H9 (cell line): ENCODE results near the gene MMP11. TPM values are rescaled to one million over a fixed set of nuclear protein-coding genes. Genes with fewer than 3 reads are reported as not detected.
A peak's percentile ranks its signal among the peaks of the same experiment; 100 is the strongest.

Experiments used
- DNase-seq: peaks from one replicate; pipeline ENCODE4 v3.0.0-alpha.2; 2017
- H2AFZ ChIP-seq: one replicate; pipeline ENCODE4 v1.6.1; 2013; ENCODE audit warnings: mild to moderate bottlenecking, low read length, control low read depth, moderate library complexity
- H2AK5ac ChIP-seq: 2 replicates; pipeline ENCODE4 v1.6.1; 2013; ENCODE audit warnings: low read length, control low read depth, mixed read lengths; ENCODE audit not compliant: insufficient read length
- H2BK120ac ChIP-seq: one replicate; pipeline ENCODE4 v1.6.1; 2013; ENCODE audit warnings: low read depth, mild to moderate bottlenecking, low read length, control low read depth, inconsistent platforms; ENCODE audit not compliant: poor library complexity, severe bottlenecking
- H2BK12ac ChIP-seq: 2 replicates; pipeline ENCODE4 v1.6.1; 2013; ENCODE audit warnings: low read length, control low read depth, mixed read lengths, low read depth; ENCODE audit not compliant: insufficient read length
- H2BK15ac ChIP-seq: 2 replicates; pipeline ENCODE4 v1.6.1; 2013; ENCODE audit warnings: low read depth, low read length, control low read depth
- H2BK20ac ChIP-seq: one replicate; pipeline ENCODE4 v1.6.1; 2013; ENCODE audit warnings: low read depth, mild to moderate bottlenecking, low read length, control low read depth, inconsistent platforms; ENCODE audit not compliant: poor library complexity, severe bottlenecking
- H2BK5ac ChIP-seq: 2 replicates; pipeline ENCODE4 v1.6.1; 2013; ENCODE audit warnings: low read length, control low read depth, mixed read lengths; ENCODE audit not compliant: insufficient read length
- H3K14ac ChIP-seq: 2 replicates; pipeline ENCODE4 v1.6.1; 2013; ENCODE audit warnings: low read length, control low read depth; ENCODE audit not compliant: insufficient read depth
- H3K18ac ChIP-seq: 2 replicates; pipeline ENCODE4 v1.6.1; 2013; ENCODE audit warnings: low read depth, mild to moderate bottlenecking, mixed read lengths, low read length, control low read depth; ENCODE audit not compliant: insufficient read length
- H3K23ac ChIP-seq: 2 replicates; pipeline ENCODE4 v1.6.1; 2013; ENCODE audit warnings: low read length, control low read depth, mixed read lengths, low read depth; ENCODE audit not compliant: insufficient read length
- H3K23me2 ChIP-seq: 2 replicates; pipeline ENCODE4 v1.6.1; 2013; ENCODE audit warnings: low read depth, mild to moderate bottlenecking, mixed read lengths, low read length, control low read depth; ENCODE audit not compliant: insufficient read length, poor library complexity, severe bottlenecking
- H3K27ac ChIP-seq: 2 replicates; pipeline ENCODE4 v1.5.1; 2013; ENCODE audit warnings: low read length, control low read depth, mixed read lengths, low read depth; ENCODE audit not compliant: insufficient read length
- H3K27me3 ChIP-seq: 2 replicates; pipeline ENCODE4 v1.6.1; 2013; ENCODE audit warnings: low read length, control low read depth, inconsistent platforms; ENCODE audit not compliant: insufficient read depth
- H3K4ac ChIP-seq: 2 replicates; pipeline ENCODE4 v1.6.1; 2013; ENCODE audit warnings: low read depth, mild to moderate bottlenecking, control low read depth, inconsistent platforms, low read length, moderate library complexity
- H3K4me1 ChIP-seq: 2 replicates; pipeline ENCODE4 v1.6.1; 2013; ENCODE audit warnings: low read length, control low read depth, inconsistent platforms; ENCODE audit not compliant: insufficient read depth
- H3K4me2 ChIP-seq: 2 replicates; pipeline ENCODE4 v1.6.1; 2013; ENCODE audit warnings: low read length, control low read depth, mixed read lengths; ENCODE audit not compliant: insufficient read length, insufficient read depth
- H3K56ac ChIP-seq: 2 replicates; pipeline ENCODE4 v1.6.1; 2013; ENCODE audit warnings: low read depth, mild to moderate bottlenecking, mixed read lengths, low read length, control low read depth; ENCODE audit not compliant: insufficient read length
- H3K79me1 ChIP-seq: 2 replicates; pipeline ENCODE4 v1.6.1; 2013; ENCODE audit warnings: low read depth, mild to moderate bottlenecking, moderate library complexity, low read length, control low read depth, inconsistent platforms; ENCODE audit not compliant: insufficient read depth, poor library complexity, severe bottlenecking
- H3K79me2 ChIP-seq: 2 replicates; pipeline ENCODE4 v1.6.1; 2013; ENCODE audit warnings: low read length, control low read depth, inconsistent platforms; ENCODE audit not compliant: insufficient read depth
- H3K9ac ChIP-seq: 2 replicates; pipeline ENCODE4 v1.6.1; 2013; ENCODE audit warnings: low read length, control low read depth, mixed read lengths; ENCODE audit not compliant: insufficient read length; ENCODE audit errors: extremely low read depth
- H3K9me3 ChIP-seq: one replicate; pipeline ENCODE4 v1.6.1; 2013; ENCODE audit warnings: low read depth, low read length, inconsistent platforms; ENCODE audit not compliant: control insufficient read depth
- H3T11ph ChIP-seq: one replicate; pipeline ENCODE4 v1.6.1; 2013; ENCODE audit warnings: mild to moderate bottlenecking, low read length, control low read depth, inconsistent platforms
- H4K20me1 ChIP-seq: one replicate; pipeline ENCODE4 v1.6.1; 2013; ENCODE audit not compliant: control insufficient read depth, insufficient read length, insufficient read depth
- H4K5ac ChIP-seq: 2 replicates; pipeline ENCODE4 v1.6.1; 2013; ENCODE audit warnings: low read depth, mild to moderate bottlenecking, mixed read lengths, low read length, control low read depth; ENCODE audit not compliant: insufficient read length
- H4K8ac ChIP-seq: replicated peaks from 2 replicates; pipeline ENCODE4 v1.6.1; 2013; ENCODE audit warnings: low read length, control low read depth, mixed read lengths, low read depth; ENCODE audit not compliant: insufficient read length
- H4K91ac ChIP-seq: 2 replicates; pipeline ENCODE4 v1.6.1; 2013; ENCODE audit warnings: low read depth, mild to moderate bottlenecking, moderate library complexity, mixed read lengths, low read length, control low read depth; ENCODE audit not compliant: insufficient read length
- H3K27ac Mint-ChIP-seq, 3 experiments: 2 replicates in 2 of 3; 3 replicates in 1 of 3; pipeline ENCODE4 v1.8.0; 2020 to 2021; ENCODE audit warnings: mixed read lengths in 3 of 3, mild to moderate bottlenecking in 1 of 3, moderate library complexity in 1 of 3
- H3K27me3 Mint-ChIP-seq: 2 replicates; pipeline ENCODE4 v1.8.0; 2021; ENCODE audit warnings: low read depth, mild to moderate bottlenecking, moderate library complexity, mixed read lengths
- H3K36me3 Mint-ChIP-seq, 3 experiments: 2 replicates in 2 of 3; 3 replicates in 1 of 3; pipeline ENCODE4 v1.8.0; 2020 to 2021; ENCODE audit warnings: low read depth in 3 of 3, mixed read lengths in 3 of 3; ENCODE audit not compliant: insufficient read depth in 1 of 3
- H3K4me1 Mint-ChIP-seq, 2 experiments: 2 replicates each; pipeline ENCODE4 v1.8.0; 2020; ENCODE audit warnings: mixed read lengths in 2 of 2
- H3K4me3 Mint-ChIP-seq, 2 experiments: 2 replicates in 1 of 2; 3 replicates in 1 of 2; pipeline ENCODE4 v1.8.0; 2020 to 2021; ENCODE audit warnings: mild to moderate bottlenecking in 2 of 2, mixed read lengths in 2 of 2, moderate library complexity in 1 of 2
- H3K9me3 Mint-ChIP-seq, 2 experiments: 2 replicates in 1 of 2; 3 replicates in 1 of 2; pipeline ENCODE4 v1.8.0; 2020; ENCODE audit warnings: mild to moderate bottlenecking in 2 of 2, mixed read lengths in 2 of 2, moderate library complexity in 1 of 2
- CTCF ChIP-seq: fragments of 200-600 bp; sonication (generic); conservative IDR thresholded peaks from 3 replicates; pipeline ENCODE4 v1.8.0; 2021; ENCODE audit warnings: antibody characterized with exemption, mild to moderate bottlenecking
- WGBS: extraction: QIAGEN DNeasy Blood & Tissue Kit; methylation state at CpG from one replicate; pipeline ENCODE4 v1.1.7; 2013; ENCODE audit warnings: missing lambda C conversion rate, low lambda C conversion rate, mixed read lengths; ENCODE audit not compliant: insufficient read length; ENCODE audit errors: extremely low coverage; 5-methylcytosine and 5-hydroxymethylcytosine counted together
- total RNA-seq: library from RNA; stranded (reverse); gene quantifications from 2 replicates; pipeline ENCODE4 v1.2.1, GENCODE V29; 2021

The MMP11 gene
- total RNA-seq, 1 experiment from 2014 or later, result 5.3 TPM

- Histone ChIP-seq H3K23ac (no peak overlapping the region), H3K23me2 (peaks cover 6% of the 10 kb centered on the region), H3K27me3 (peaks cover 9% of the 10 kb centered on the region; the same call in 1 of the 2 replicates), H3K79me1 (no peaks in the 10 kb centered on the region), H4K20me1 (no peaks in the 10 kb centered on the region), H2AFZ (no peak overlapping the region), H2BK20ac (no peak overlapping the region), H2AK5ac (no peak overlapping the region), H4K8ac (no peak overlapping the region), H3K14ac (no peak overlapping the region; the same call in 1 of the 2 replicates), H3K79me2 (no peaks in the 10 kb centered on the region), H3K9me3 (no peaks in the 10 kb centered on the region), H4K5ac (no peak overlapping the region), H3K4me1 (no peaks in the 10 kb centered on the region; the same call in 1 of the 2 replicates), H3K4me2 (no peak overlapping the region), H4K91ac (no peak overlapping the region), H3K9ac (no peak overlapping the region), H2BK15ac (no peak overlapping the region), H3T11ph (no peak overlapping the region), H3K18ac (no peak overlapping the region), H2BK120ac (no peak overlapping the region), H2BK5ac (no peak overlapping the region), H2BK12ac (no peak overlapping the region), H3K4ac (no peak overlapping the region), H3K56ac (no peak overlapping the region), H3K27ac (no peak overlapping the region)
- WGBS, result no CpG with 5 or more reads among the region's 2 CpGs
- peaks cover 14 to 30% of the 10 kb centered on the region in 2 experiments for H3K4me1 Mint-ChIP-seq
- H3K27ac Mint-ChIP-seq, result no peak overlapping the region
- H3K9me3 Mint-ChIP-seq, result no peaks in the 10 kb centered on the region
- peaks cover 47% of the 10 kb centered on the region for H3K27me3 Mint-ChIP-seq
- peak overlapping the region in 1 of 2 experiments; percentile 67; a peak in 1 of 5 replicates for H3K4me3 Mint-ChIP-seq
- H3K36me3 Mint-ChIP-seq, result no peaks in the 10 kb centered on the region; a peak in 1 of 7 replicates
- no peak for DNase-seq
- TF ChIP-seq CTCF, result no peak
Measured at GRCh38 chr22:23774922-23775436, 2.3 kb downstream of the MMP11 start.
